Stomach (tissue), 19 donors: Measurements from ENCODE around the gene SPRING1. TPM values are rescaled to one million over a fixed set of nuclear protein-coding genes. Genes with fewer than 3 reads are reported as not detected.

ENCODE experiments used
- DNase-seq, 2 donors: peaks; one replicate each; pipeline versions ENCODE4 v3.0.0 to v3.0.0-alpha.2; 2013 to 2019
- H3K27ac ChIP-seq, 5 donors: fragments of 200-600 bp in 4 of 5; sonication (generic) in 4 of 5; one replicate each; pipeline ENCODE4 v1.5.1; 2013 to 2019; ENCODE audit warnings: mild to moderate bottlenecking in 1 of 5, moderate library complexity in 1 of 5
- H3K27me3 ChIP-seq, 3 donors: fragments of 200-600 bp; sonication (generic); one replicate each; pipeline ENCODE4 v1.5.1; 2017 to 2019; ENCODE audit warnings: mixed run types in 1 of 3
- H3K36me3 ChIP-seq, 4 donors: fragments of 200-600 bp; sonication (generic); 1 replicate in 3 of 4; 2 replicates in 1 of 4; pipeline ENCODE4 v1.5.1; 2016 to 2019
- H3K4me1 ChIP-seq, 4 donors: fragments of 200-600 bp; sonication (generic); one replicate each; pipeline ENCODE4 v1.5.1; 2016 to 2019
- H3K4me3 ChIP-seq, 4 donors: fragments of 200-600 bp; sonication (generic) in 3 of 4; one replicate each; pipeline ENCODE4 v1.5.1; 2016 to 2019; ENCODE audit warnings: mild to moderate bottlenecking in 1 of 4
- H3K9me3 ChIP-seq, 4 donors: fragments of 200-600 bp; sonication (generic); one replicate each; pipeline ENCODE4 v1.5.1; 2016 to 2019
- EP300 ChIP-seq: sonication (generic); formaldehyde crosslinking; IDR thresholded peaks from one replicate; pipeline ENCODE4 v1.6.1; 2017; ENCODE audit warnings: antibody characterized with exemption
- POLR2A ChIP-seq, 4 donors: fragments of 450-650 bp; IDR thresholded peaks; one replicate each; pipeline ENCODE4 v1.6.1; 2016; ENCODE audit warnings: antibody characterized with exemption in 4 of 4, control low read depth in 2 of 4, mild to moderate bottlenecking in 1 of 4, moderate library complexity in 1 of 4
- POLR2AphosphoS5 ChIP-seq, 3 donors: sonication (generic); formaldehyde crosslinking; IDR thresholded peaks; one replicate each; pipeline ENCODE4 v1.6.1; 2016; ENCODE audit warnings: antibody characterized with exemption in 3 of 3
- WGBS, 5 donors: extraction: QIAGEN DNeasy Blood & Tissue Kit in 3 of 5; methylation state at CpG; one replicate each; pipeline versions ENCODE4 v1.1.5 to v1.1.7; 2013 to 2018; 5-methylcytosine and 5-hydroxymethylcytosine counted together
- intact Hi-C: fragments of 100-400 bp; cut with DNase I; formaldehyde crosslinking; loops from one replicate; pipeline ENCODE4 v1.15.1; 2023; ENCODE audit warnings: low total_unique reads
- long read RNA-seq, 10 donors: transcript quantifications; one replicate each; lab custom pipeline, GENCODE V29; 2026
- polyA plus RNA-seq, 3 donors: library from polyadenylated mRNA; stranded (reverse); fragments of 200-250 nt; gene quantifications; one replicate each; pipeline ENCODE4 v1.2.3, GENCODE V29; 2013
- total RNA-seq, 5 donors: library from RNA; depleted of rRNA; stranded (reverse); fragments of >200 nt; gene quantifications; one replicate each; pipeline versions ENCODE4 v1.1.0 to v1.2.3, GENCODE V29; 2014 to 2016
- TF ChIP-seq, protein P1 (sequence below), 7 experiments: fragments of 450-650 bp in 4 of 7; fragments of 200-600 bp in 3 of 7; sonication (generic) in 3 of 7; IDR thresholded peaks; one replicate each; pipeline ENCODE4 v1.5.1; 2016 to 2019; ENCODE audit warnings: antibody characterized with exemption in 7 of 7, control low read depth in 2 of 7, mild to moderate bottlenecking in 1 of 7
- donor health status: healthy with polysubstance abuse.
- donor health status: Bipolar disorder and iron deficiency.
- donor health status: healthy.

The SPRING1 gene
- 100 to 1,000 TPM in 1 of 5 donors, 10 to 100 TPM in 3, 1 to 10 TPM in 1; 1.2 to 124 (median 71.9) TPM for total RNA-seq
- polyA plus RNA-seq, result 10 to 100 TPM; 11.6 to 27.0 (median 19.9) TPM
- long read RNA-seq, donor 1, full-length matches to known transcripts, result 1 of 1 reads
- long read RNA-seq, donor 1, partial matches to known transcripts, result 0 of 1 reads
- long read RNA-seq, donor 1, other reads (novel, unspliced or antisense), result 0 of 1 reads
- long read RNA-seq, donor 2, full-length matches to known transcripts, result 10 of 10 reads
- long read RNA-seq, donor 2, partial matches to known transcripts, result 0 of 10 reads
- long read RNA-seq, donor 2, other reads (novel, unspliced or antisense), result 0 of 10 reads
- long read RNA-seq, donor 3, full-length matches to known transcripts, result 2 of 2 reads
- long read RNA-seq, donor 3, partial matches to known transcripts, result 0 of 2 reads
- long read RNA-seq, donor 3, other reads (novel, unspliced or antisense), result 0 of 2 reads
- long read RNA-seq, donor 4, result 0 reads
- long read RNA-seq, donor 5, full-length matches to known transcripts, result 5 of 12 reads
- long read RNA-seq, donor 5, partial matches to known transcripts, result 7 of 12 reads
- long read RNA-seq, donor 5, other reads (novel, unspliced or antisense), result 0 of 12 reads
- long read RNA-seq, donor 6, full-length matches to known transcripts, result 27 of 27 reads
- long read RNA-seq, donor 6, partial matches to known transcripts, result 0 of 27 reads
- long read RNA-seq, donor 6, other reads (novel, unspliced or antisense), result 0 of 27 reads
- long read RNA-seq, donor 7, full-length matches to known transcripts, result 7 of 7 reads
- long read RNA-seq, donor 7, partial matches to known transcripts, result 0 of 7 reads
- long read RNA-seq, donor 7, other reads (novel, unspliced or antisense), result 0 of 7 reads
- long read RNA-seq, donor 8, full-length matches to known transcripts, result 8 of 8 reads
- long read RNA-seq, donor 8, partial matches to known transcripts, result 0 of 8 reads
- long read RNA-seq, donor 8, other reads (novel, unspliced or antisense), result 0 of 8 reads
- long read RNA-seq, donor 9, full-length matches to known transcripts, result 4 of 4 reads
- long read RNA-seq, donor 9, partial matches to known transcripts, result 0 of 4 reads
- long read RNA-seq, donor 9, other reads (novel, unspliced or antisense), result 0 of 4 reads
- long read RNA-seq, donor 10, full-length matches to known transcripts, result 4 of 4 reads
- long read RNA-seq, donor 10, partial matches to known transcripts, result 0 of 4 reads
- long read RNA-seq, donor 10, other reads (novel, unspliced or antisense), result 0 of 4 reads

DNA sequence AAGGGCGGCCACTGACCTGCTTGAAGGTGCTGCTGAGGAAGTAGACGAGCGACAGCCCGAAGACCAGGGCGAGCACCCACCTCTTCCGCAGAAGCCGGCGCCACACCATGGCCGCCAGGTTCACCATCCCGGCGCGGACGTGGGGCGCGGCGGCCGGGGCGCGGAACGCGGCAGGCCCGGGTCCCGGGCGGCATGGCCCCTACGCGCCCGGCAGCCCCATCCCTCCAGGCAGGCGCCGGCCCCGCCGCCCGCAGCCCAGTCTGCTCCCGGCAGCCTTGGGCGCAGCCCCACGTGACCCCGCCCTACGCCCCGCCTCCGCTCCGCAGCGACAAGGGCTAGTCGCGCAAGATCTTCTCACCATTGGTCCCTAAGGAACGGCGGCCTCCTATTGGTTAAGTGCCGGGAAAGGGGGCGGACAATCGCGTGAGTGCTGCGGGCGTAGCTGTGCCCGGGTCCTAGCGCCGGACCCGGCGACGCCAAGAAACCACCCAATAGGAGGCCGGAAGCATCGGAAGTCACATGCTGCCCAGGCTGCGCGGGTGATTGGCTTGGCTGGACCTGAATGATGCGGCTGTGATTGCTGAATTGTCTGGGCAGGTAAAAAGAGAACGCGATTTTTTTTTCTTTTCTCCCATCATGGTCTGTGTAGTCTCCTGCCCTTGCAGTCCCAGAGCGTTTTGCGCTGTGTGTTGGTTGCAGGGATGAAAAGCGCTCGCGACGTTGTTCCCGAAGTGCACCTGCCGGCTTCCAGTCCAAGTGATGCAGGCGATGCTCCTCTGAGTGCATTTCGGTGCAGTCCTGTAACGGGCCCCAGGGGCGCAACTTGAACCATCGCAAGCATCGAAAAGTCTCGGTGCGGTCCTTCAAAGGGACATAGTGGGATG is at the start of gene SPRING1, which contains the start of gene RNFT2:
Gene SPRING1, minus strand, starts transcription at position 296 of the 884 bp plus-strand sequence. Its CDS starts 169 bp downstream, at position 127.
Gene RNFT2, plus strand, starts transcription at position 542 of the 884 bp plus-strand sequence. CDS start 2,183 bp downstream, outside the sequence.
- Histone ChIP-seq H3K36me3 (peaks cover 8 to 22% (median 20%) of the 10 kb centered on the region in 4 donors), H3K4me3 (peak within 1 kb of the TSS; percentile 59 to 94 (median 81)), H3K9me3 (no peaks in the 10 kb centered on the region), H3K27ac (peak within 1 kb of the TSS; percentile 83 to 95 (median 87)), H3K27me3 (no peaks in the 10 kb centered on the region), H3K4me1 (peaks cover 0 to 38% (median 34%) of the 10 kb centered on the region in 4 donors)
- 0% methylated on average over 35 to 80 of the region's 80 CpGs for WGBS, 5 donors
- DNase-seq, result peak; percentile 99 to 100
- TF ChIP-seq, protein P1, sequence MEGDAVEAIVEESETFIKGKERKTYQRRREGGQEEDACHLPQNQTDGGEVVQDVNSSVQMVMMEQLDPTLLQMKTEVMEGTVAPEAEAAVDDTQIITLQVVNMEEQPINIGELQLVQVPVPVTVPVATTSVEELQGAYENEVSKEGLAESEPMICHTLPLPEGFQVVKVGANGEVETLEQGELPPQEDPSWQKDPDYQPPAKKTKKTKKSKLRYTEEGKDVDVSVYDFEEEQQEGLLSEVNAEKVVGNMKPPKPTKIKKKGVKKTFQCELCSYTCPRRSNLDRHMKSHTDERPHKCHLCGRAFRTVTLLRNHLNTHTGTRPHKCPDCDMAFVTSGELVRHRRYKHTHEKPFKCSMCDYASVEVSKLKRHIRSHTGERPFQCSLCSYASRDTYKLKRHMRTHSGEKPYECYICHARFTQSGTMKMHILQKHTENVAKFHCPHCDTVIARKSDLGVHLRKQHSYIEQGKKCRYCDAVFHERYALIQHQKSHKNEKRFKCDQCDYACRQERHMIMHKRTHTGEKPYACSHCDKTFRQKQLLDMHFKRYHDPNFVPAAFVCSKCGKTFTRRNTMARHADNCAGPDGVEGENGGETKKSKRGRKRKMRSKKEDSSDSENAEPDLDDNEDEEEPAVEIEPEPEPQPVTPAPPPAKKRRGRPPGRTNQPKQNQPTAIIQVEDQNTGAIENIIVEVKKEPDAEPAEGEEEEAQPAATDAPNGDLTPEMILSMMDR (IDR thresholded peaks at IDR 0.05), result peak in 1 of 7 experiments; percentile 11
- TF ChIP-seq POLR2AphosphoS5 (IDR thresholded peaks at IDR 0.05), result peak; percentile 86 to 94 (median 89)
- no peak for TF ChIP-seq EP300
- intact Hi-C loops, result no loop called here

- Histone ChIP-seq H3K36me3 (no peaks in the 10 kb centered on the region), H3K4me1 (no peaks in the 10 kb centered on the region), H3K27me3 (no peaks in the 10 kb centered on the region), H3K27ac (no peak overlapping the region), H3K9me3 (no peaks in the 10 kb centered on the region), H3K4me3 (no peak overlapping the region)
- TF ChIP-seq POLR2AphosphoS5 (IDR thresholded peaks at IDR 0.05) (no peak), EP300 (no peak), POLR2A (IDR thresholded peaks at IDR 0.05) (no peak)
- TF ChIP-seq, protein P1 (IDR thresholded peaks at IDR 0.05), result no peak
- no peak for DNase-seq
- WGBS, 5 donors, result 94 to 97% (median 96%) methylated on average over 6 to 7 of the region's 7 CpGs
- intact Hi-C loops, result no loop called here
Observed at GRCh38 chr12:116784238-116784612, 46.4 kb upstream of the SPRING1 start.

- H3K4me3 ChIP-seq, result no peak overlapping the region
- no peaks in the 10 kb centered on the region for H3K9me3 ChIP-seq
- H3K4me1 ChIP-seq, result no peaks in the 10 kb centered on the region
- WGBS, 5 donors, result 83 to 92% (median 88%) methylated on average over 5 to 6 of the region's 6 CpGs
- H3K27ac ChIP-seq, result no peak overlapping the region
- H3K36me3 ChIP-seq, result no peaks in the 10 kb centered on the region
- H3K27me3 ChIP-seq, result no peaks in the 10 kb centered on the region
- DNase-seq, result no peak
- intact Hi-C loops, result no loop called here
- TF ChIP-seq EP300, result no peak
- TF ChIP-seq, protein P1 (IDR thresholded peaks at IDR 0.05), result no peak
- no peak for TF ChIP-seq POLR2AphosphoS5 (IDR thresholded peaks at IDR 0.05)
- no peak for TF ChIP-seq POLR2A (IDR thresholded peaks at IDR 0.05)
Observed at GRCh38 chr12:116783525-116784237, 45.8 kb upstream of the SPRING1 start.
